Activated CD4-positive, alpha-beta memory T cell treated with anti-CD3 and anti-CD28 coated beads, Interleukin-2, amount 10 ng/mL, durations not matched to agents 7 days and 5 days (primary cell): Measurements from ENCODE around the gene POLE. TPM values are rescaled to one million over a fixed set of nuclear protein-coding genes. Genes with fewer than 3 reads are reported as not detected.

Source experiments
- CTCF ChIA-PET: fragments of 350-600 bp; sonication (Branson Sonifier 250); formaldehyde crosslinking; loops from one replicate; lab custom pipeline; 2021; ENCODE audit warnings: antibody characterized with exemption, inconsistent platforms; lab: Charles Lee
- POLR2A ChIA-PET: fragments of 350-600 bp; sonication (Branson Sonifier 250); formaldehyde crosslinking; loops from one replicate; lab custom pipeline; 2021; ENCODE audit warnings: antibody characterized with exemption; lab: Charles Lee
- DNase-seq: peaks from one replicate; pipeline ENCODE4 v3.0.0-alpha.2; 2020
- H3K27ac Mint-ChIP-seq: one replicate; pipeline ENCODE4 v1.8.0; 2021; ENCODE audit warnings: mild to moderate bottlenecking, mixed read lengths
- H3K27me3 Mint-ChIP-seq: one replicate; pipeline ENCODE4 v1.8.0; 2021; ENCODE audit warnings: mixed read lengths
- H3K36me3 Mint-ChIP-seq: one replicate; pipeline ENCODE4 v1.8.0; 2021; ENCODE audit warnings: low read depth, mixed read lengths
- H3K4me1 Mint-ChIP-seq: one replicate; pipeline ENCODE4 v1.8.0; 2021; ENCODE audit warnings: mixed read lengths
- H3K4me3 Mint-ChIP-seq: one replicate; pipeline ENCODE4 v1.8.0; 2021; ENCODE audit warnings: mild to moderate bottlenecking, mixed read lengths
- H3K9me3 Mint-ChIP-seq: one replicate; pipeline ENCODE4 v1.8.0; 2021; ENCODE audit warnings: mixed read lengths
- total RNA-seq, 2 experiments: library from RNA; stranded (reverse); gene quantifications; one replicate each; pipeline ENCODE4 v1.2.3, GENCODE V29; 2021

The POLE gene
- 100 to 1,000 TPM; 108 to 117 TPM for total RNA-seq

- DNase-seq: peak; percentile 96
- ChIA-PET CTCF (no interaction called here), POLR2A (interaction anchor here (1.3 to 1.6 kb wide), 2 partner anchors 9 to 77 kb away, joined by 3 to 4 read pairs; no protein-coding TSS in a partner anchor)
- Mint-ChIP-seq H3K4me3 (peak within 1 kb of the TSS; percentile 80), H3K27ac (peak within 1 kb of the TSS; percentile 66), H3K27me3 (no peaks in the 10 kb centered on the region), H3K4me1 (peaks cover 29% of the 10 kb centered on the region), H3K9me3 (no peaks in the 10 kb centered on the region), H3K36me3 (peaks cover 35% of the 10 kb centered on the region)
These were observed at the start of gene POLE, which contains the start of gene PXMP2 for GRCh38 chr12:132687211-132688164. Gene POLE, minus strand, starts transcription at chr12:132687342. Its CDS starts 27 bp downstream, at chr12:132687315. Gene PXMP2, plus strand, starts transcription at chr12:132687587. Its CDS starts 84 bp downstream, at chr12:132687671.

DNA sequence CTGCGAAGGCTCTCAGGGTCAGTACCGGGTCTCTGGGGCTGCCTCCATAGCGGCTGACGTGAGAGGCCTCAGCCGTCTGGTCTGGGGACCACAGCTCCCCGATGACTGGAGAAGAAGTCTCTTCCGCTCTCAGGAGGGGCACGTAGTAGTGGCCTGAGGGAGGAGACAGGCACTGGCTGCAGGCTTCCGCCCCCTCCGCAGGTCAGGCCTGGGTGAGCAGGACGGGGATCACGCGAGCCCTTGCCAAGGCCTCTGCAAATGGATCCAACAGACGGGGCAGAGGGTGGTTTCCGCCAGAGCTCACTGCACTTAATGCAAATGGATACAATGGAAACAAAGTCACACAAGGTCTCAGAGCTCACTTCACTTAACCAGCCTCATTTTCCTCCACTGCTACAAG lies 49.8 kb upstream of the POLE start:
- no peak for DNase-seq
- POLR2A ChIA-PET: no interaction called here
- Mint-ChIP-seq H3K4me3 (no peak overlapping the region), H3K36me3 (peaks cover 91% of the 10 kb centered on the region), H3K4me1 (peaks cover 1% of the 10 kb centered on the region), H3K27ac (no peak overlapping the region), H3K27me3 (no peaks in the 10 kb centered on the region), H3K9me3 (no peaks in the 10 kb centered on the region)
- CTCF ChIA-PET: no interaction called here

GRCh38 chr12:132736378-132736777 lies 49.2 kb upstream of the POLE start:
- H3K27ac Mint-ChIP-seq: no peak overlapping the region
- no peak for DNase-seq
- H3K4me1 Mint-ChIP-seq: no peaks in the 10 kb centered on the region
- ChIA-PET CTCF (no interaction called here), POLR2A (no interaction called here)
- peaks cover 91% of the 10 kb centered on the region for H3K36me3 Mint-ChIP-seq
- no peak overlapping the region for H3K4me3 Mint-ChIP-seq
- no peaks in the 10 kb centered on the region for H3K27me3 Mint-ChIP-seq
- no peaks in the 10 kb centered on the region for H3K9me3 Mint-ChIP-seq

DNA sequence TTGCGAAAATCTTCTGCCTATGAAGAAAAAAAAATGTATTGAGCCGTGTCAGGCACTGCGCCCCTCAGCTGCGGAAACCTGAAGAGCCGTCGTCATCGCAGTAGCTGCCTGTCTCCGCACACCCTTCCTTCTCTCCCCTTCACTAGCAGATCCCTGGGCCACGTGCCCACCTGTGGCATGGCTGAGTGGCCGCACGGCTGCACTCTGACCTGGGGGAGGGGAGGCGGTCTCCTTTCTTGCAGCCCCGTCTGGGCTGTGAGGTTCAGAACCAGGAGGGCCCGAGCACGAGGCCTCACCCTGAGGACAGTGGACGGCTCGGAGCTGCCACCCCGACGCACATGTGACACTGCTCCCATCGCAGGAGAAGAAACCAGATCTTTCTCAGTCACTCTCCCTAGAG lies 48.4 kb upstream of the POLE start:
- DNase-seq: no peak
- CTCF ChIA-PET: no interaction called here

DNA sequence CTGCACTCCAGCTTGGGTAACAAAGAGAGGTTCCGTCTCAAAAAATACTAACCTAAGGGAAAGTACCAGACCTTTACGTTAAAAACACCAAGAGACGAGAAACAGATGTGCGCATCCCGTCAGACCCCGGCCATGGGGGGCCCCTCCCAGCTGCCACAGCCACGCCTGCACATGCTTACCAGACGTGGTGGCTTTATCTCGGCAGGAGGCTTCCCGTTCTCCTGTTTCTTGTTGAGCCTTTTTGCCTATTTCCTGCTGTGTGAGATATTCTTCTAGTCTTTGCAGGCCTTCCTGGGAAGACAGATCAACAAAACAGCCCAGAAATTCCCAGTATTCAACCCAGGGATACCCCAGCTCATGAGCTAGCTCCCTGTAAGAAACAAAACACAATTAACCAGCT lies 47.1 kb upstream of the POLE start:
- H3K4me1 Mint-ChIP-seq: no peaks in the 10 kb centered on the region
- no peak overlapping the region for H3K4me3 Mint-ChIP-seq
- DNase-seq: no peak
- peaks cover 88% of the 10 kb centered on the region for H3K36me3 Mint-ChIP-seq
- POLR2A ChIA-PET: no interaction called here
- H3K27me3 Mint-ChIP-seq: no peaks in the 10 kb centered on the region
- no peaks in the 10 kb centered on the region for H3K9me3 Mint-ChIP-seq
- no peak overlapping the region for H3K27ac Mint-ChIP-seq
- CTCF ChIA-PET: interaction anchor here (0.6 kb wide), 1 partner anchor 25 kb away, joined by 3 read pairs; no protein-coding TSS in a partner anchor

More for the DNA sequence above, 48.4 kb upstream of the POLE start:
- no peaks in the 10 kb centered on the region for H3K27me3 Mint-ChIP-seq
- H3K4me3 Mint-ChIP-seq: no peak overlapping the region
- no peak overlapping the region for H3K27ac Mint-ChIP-seq
- H3K4me1 Mint-ChIP-seq: no peaks in the 10 kb centered on the region
- H3K36me3 Mint-ChIP-seq: peaks cover 91% of the 10 kb centered on the region
- POLR2A ChIA-PET: no interaction called here
- H3K9me3 Mint-ChIP-seq: no peaks in the 10 kb centered on the region

- H3K9me3 Mint-ChIP-seq: no peaks in the 10 kb centered on the region
- H3K4me1 Mint-ChIP-seq: no peaks in the 10 kb centered on the region
- H3K36me3 Mint-ChIP-seq: peaks cover 92% of the 10 kb centered on the region
- no peak overlapping the region for H3K4me3 Mint-ChIP-seq
- H3K27me3 Mint-ChIP-seq: no peaks in the 10 kb centered on the region
- DNase-seq: no peak
- POLR2A ChIA-PET: no interaction called here
- CTCF ChIA-PET: no interaction called here
- no peak overlapping the region for H3K27ac Mint-ChIP-seq
These were observed 44.4 kb upstream of the POLE start for GRCh38 chr12:132731574-132731973.

GRCh38 chr12:132730353-132730752 lies 43.2 kb upstream of the POLE start:
- H3K27ac Mint-ChIP-seq: no peak overlapping the region
- POLR2A ChIA-PET: no interaction called here
- no peaks in the 10 kb centered on the region for H3K9me3 Mint-ChIP-seq
- peaks cover 92% of the 10 kb centered on the region for H3K36me3 Mint-ChIP-seq
- no peaks in the 10 kb centered on the region for H3K27me3 Mint-ChIP-seq
- H3K4me1 Mint-ChIP-seq: no peaks in the 10 kb centered on the region
- DNase-seq: no peak
- CTCF ChIA-PET: interaction anchor here (0.5 kb wide), 1 partner anchor 164 kb away, joined by 3 read pairs; no protein-coding TSS in a partner anchor
- no peak overlapping the region for H3K4me3 Mint-ChIP-seq

GRCh38 chr12:132729541-132730320 lies 42.6 kb upstream of the POLE start:
- DNase-seq: no peak
- Mint-ChIP-seq H3K4me3 (no peak overlapping the region), H3K36me3 (peaks cover 91% of the 10 kb centered on the region), H3K27me3 (no peaks in the 10 kb centered on the region), H3K27ac (no peak overlapping the region), H3K4me1 (no peaks in the 10 kb centered on the region), H3K9me3 (no peaks in the 10 kb centered on the region)
- CTCF ChIA-PET: no interaction called here
- POLR2A ChIA-PET: no interaction called here

GRCh38 chr12:132728502-132728901 lies 41.4 kb upstream of the POLE start:
- Mint-ChIP-seq H3K27me3 (no peaks in the 10 kb centered on the region), H3K4me1 (no peaks in the 10 kb centered on the region), H3K4me3 (no peak overlapping the region), H3K9me3 (no peaks in the 10 kb centered on the region), H3K27ac (no peak overlapping the region), H3K36me3 (peaks cover 88% of the 10 kb centered on the region)
- CTCF ChIA-PET: no interaction called here
- no peak for DNase-seq
- POLR2A ChIA-PET: no interaction called here

DNA sequence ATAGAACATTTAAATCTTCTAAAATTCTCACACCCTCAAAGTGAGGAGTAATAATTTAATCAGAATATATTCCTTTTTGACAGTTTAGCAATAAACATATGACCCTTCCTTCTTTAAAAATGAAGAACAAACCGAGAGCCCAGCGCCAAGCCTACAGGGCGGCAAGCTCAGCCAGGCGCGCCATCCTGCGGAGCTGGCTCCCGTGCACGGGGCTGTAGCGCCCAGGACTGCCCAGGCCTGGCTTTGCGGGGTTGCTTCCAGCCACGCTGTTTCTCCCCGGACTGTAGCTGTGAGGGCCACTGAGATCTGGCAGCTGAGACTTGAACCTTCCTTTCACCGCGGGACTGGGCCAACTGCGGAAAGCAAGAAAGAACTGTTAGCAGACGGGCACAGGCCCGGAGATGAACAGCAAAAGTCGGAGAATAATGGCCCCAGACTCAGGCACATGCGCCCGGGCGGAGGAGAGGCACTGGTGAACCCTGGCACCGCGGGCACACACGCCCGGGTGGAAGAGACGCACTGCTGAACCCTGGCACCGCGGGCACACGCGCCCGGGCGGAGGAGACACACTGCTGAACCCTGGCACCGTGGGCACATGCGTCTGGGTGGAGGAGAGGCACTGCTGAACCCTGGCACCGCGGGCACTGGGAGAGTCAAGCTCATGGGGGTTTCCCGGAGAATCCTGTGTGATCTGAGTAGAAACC lies 40.1 kb upstream of the POLE start:
- Mint-ChIP-seq H3K27me3 (no peaks in the 10 kb centered on the region), H3K4me1 (no peaks in the 10 kb centered on the region), H3K9me3 (no peaks in the 10 kb centered on the region), H3K27ac (no peak overlapping the region), H3K4me3 (no peak overlapping the region), H3K36me3 (peaks cover 82% of the 10 kb centered on the region)
- CTCF ChIA-PET: no interaction called here
- no peak for DNase-seq
- POLR2A ChIA-PET: no interaction called here

DNA sequence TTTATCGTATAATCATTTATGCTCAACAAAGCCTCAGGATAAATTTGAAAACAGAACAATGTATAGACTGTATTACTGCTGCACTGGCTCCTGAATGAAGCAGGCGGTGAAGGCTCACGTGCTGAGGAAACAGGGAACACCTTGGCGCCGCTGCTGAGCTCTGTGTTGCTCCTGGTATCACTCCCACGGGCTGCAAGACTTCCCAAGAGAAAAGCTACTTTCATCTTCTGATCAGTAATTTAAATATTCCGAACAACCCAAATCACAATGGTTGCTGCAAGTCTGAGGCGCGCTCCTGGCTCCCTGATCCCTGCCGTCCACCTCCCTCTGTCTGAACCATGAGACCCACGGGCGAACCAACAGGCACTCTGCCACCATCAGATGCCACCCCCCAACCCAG lies 39.2 kb upstream of the POLE start:
- no peaks in the 10 kb centered on the region for H3K9me3 Mint-ChIP-seq
- H3K4me1 Mint-ChIP-seq: no peaks in the 10 kb centered on the region
- ChIA-PET CTCF (no interaction called here), POLR2A (no interaction called here)
- H3K27me3 Mint-ChIP-seq: no peaks in the 10 kb centered on the region
- no peak overlapping the region for H3K27ac Mint-ChIP-seq
- no peak for DNase-seq
- peaks cover 79% of the 10 kb centered on the region for H3K36me3 Mint-ChIP-seq
- H3K4me3 Mint-ChIP-seq: no peak overlapping the region

DNA sequence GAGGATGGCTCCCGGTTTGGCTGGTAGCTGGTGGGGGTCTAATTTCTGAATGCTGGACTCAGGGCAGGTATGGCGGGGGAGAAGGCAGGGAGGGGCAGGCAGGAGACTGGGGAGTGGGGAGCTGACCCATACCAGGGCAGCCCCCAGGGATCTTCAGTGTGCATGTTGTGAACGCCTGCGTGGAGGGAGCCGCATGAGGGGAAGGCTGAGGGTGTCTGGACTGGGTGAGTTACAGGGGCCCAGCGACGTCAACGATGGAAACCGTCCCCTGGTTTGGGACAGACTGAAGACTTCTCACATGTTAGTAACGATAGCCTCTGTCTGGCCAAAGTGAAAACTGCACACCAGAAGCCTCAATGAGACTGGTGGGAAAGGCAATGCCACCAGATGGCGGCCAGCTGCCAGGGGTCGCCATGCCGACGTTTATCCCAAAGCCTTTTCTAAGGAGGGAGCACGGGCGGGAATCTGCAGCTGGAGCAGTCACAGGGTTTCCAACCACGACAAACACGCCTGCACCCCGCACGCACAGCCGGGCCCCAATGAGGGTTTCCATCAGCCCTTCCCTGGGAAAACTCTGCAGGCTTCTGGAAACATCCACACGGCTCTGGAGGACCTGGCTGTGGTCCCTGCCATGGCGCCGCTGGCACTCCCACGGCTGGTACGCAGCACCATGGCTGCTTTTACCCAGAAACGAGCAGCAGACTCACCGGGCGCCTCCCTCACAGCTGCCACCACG lies 37.5 kb upstream of the POLE start:
- Mint-ChIP-seq H3K4me3 (no peak overlapping the region), H3K27me3 (no peaks in the 10 kb centered on the region), H3K9me3 (no peaks in the 10 kb centered on the region), H3K4me1 (no peaks in the 10 kb centered on the region), H3K36me3 (peaks cover 73% of the 10 kb centered on the region), H3K27ac (no peak overlapping the region)
- ChIA-PET CTCF (no interaction called here), POLR2A (no interaction called here)
- DNase-seq: no peak
